Measurements from ENCODE around the gene PCDHGA11.
"Not testable (repeated sequence)": the region's sequence is repeated elsewhere in the genome, so short reads cannot be mapped to it uniquely, and the experiment has no call there.

The PCDHGA11 gene

GRCh38 chr5:141431286-141431685, 10.4 kb downstream of the PCDHGA11 start:
- DNase-seq (ENCODE audit: low spot score): no peak

DNA sequence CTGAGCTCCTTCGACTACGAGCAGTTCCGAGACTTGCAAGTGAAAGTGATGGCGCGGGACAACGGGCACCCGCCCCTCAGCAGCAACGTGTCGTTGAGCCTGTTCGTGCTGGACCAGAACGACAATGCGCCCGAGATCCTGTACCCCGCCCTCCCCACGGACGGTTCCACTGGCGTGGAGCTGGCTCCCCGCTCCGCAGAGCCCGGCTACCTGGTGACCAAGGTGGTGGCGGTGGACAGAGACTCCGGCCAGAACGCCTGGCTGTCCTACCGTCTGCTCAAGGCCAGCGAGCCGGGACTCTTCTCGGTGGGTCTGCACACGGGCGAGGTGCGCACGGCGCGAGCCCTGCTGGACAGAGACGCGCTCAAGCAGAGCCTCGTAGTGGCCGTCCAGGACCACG, 11.5 kb downstream of the PCDHGA11 start:
- not testable (repeated sequence) for DNase-seq (ENCODE audit: low spot score)

DNA sequence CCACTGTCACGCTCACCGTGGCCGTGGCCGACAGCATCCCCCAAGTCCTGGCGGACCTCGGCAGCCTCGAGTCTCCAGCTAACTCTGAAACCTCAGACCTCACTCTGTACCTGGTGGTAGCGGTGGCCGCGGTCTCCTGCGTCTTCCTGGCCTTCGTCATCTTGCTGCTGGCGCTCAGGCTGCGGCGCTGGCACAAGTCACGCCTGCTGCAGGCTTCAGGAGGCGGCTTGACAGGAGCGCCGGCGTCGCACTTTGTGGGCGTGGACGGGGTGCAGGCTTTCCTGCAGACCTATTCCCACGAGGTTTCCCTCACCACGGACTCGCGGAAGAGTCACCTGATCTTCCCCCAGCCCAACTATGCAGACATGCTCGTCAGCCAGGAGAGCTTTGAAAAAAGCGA, 11.9 kb downstream of the PCDHGA11 start:
- not testable (repeated sequence) for DNase-seq (ENCODE audit: low spot score)

DNA sequence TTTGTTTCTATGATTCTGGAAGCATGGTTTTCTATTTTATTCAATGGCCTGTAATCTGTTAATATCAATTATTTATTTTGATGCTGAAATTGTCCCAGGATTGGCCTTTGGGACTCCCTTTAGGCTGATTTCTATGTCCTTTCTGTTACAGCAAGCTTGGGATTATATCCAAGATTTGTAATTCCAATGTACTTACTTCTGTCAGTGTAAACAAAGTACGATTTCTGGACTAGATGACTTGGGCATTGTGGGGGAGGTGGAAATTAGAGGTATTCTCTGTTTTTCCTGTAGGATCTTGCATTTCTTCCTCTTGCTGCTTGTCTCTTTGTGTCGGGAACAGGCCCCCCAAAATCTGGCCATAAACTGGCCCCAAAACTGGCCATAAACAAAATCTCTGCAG, 13.2 kb downstream of the PCDHGA11 start:
- peak; percentile 45 for DNase-seq (ENCODE audit: low spot score)

GRCh38 chr5:141437221-141437620, 16.4 kb downstream of the PCDHGA11 start:
- DNase-seq (ENCODE audit: low spot score): peak; percentile 58

DNA sequence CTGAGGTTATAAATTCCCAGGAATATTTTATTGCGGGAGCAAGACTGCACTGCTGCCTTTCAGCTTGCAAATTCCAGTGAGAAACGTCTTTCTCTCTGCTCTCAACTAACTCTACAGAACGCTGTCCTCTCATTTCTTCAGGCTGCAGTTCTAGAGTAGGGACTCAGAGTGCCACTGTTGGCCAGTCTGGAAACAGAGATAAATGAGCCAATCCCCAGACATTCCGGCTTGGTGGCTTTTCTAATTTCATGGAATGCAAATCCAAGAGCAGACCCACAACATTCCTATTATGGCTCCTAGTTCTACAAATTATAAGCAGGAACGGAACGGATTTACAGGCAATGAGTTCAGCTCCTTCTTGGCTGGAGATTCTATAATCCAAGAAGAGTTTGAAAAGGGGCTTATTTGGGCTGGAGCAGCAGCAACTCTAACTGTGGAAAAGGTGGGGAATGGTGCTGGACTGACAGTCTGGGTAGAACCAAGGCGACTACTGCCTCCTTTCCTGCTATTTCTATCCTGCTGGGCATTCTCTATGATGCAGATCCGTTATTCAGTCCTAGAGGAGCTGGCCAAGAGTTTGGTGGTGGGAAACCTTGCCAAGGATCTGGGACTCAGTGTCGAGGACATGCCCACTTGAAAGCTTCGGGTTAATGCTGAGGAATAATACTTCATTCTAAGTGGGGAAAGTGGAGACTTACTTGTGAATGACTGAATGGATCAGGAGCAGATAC, 18.7 kb downstream of the PCDHGA11 start:
- DNase-seq (ENCODE audit: low spot score): no peak

GRCh38 chr5:141440341-141440740, 19.5 kb downstream of the PCDHGA11 start:
- DNase-seq (ENCODE audit: low spot score): no peak

DNA sequence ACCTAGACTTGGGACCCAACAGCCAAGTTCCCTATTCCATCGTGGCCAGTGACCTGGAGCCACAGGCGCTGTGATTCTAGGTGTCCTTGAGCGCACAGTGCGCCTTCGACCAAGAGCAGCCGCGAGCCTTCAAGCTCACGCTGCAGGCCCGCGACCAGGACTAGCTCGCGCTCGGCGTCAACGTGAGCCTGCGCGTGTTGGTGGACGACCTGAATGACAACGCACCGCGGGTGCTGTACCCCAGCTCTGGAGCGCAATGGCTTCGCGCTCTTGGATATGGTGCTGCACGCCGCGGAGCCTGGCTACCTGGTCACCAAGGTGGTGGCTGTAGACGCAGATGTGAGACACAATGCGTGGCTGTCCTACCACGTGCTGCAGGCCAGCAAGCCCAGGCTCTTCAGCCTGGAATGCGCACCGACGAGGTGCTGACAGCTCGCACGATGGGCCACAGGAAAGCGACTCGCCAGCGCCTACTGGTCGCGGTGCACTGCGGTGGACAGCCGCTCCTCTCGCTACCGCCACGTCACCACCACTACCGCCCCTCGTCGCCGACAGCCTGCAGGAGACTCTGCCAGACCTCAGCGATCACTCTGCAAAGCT, 20.8 kb downstream of the PCDHGA11 start:
- no peak for DNase-seq (ENCODE audit: low spot score)

DNA sequence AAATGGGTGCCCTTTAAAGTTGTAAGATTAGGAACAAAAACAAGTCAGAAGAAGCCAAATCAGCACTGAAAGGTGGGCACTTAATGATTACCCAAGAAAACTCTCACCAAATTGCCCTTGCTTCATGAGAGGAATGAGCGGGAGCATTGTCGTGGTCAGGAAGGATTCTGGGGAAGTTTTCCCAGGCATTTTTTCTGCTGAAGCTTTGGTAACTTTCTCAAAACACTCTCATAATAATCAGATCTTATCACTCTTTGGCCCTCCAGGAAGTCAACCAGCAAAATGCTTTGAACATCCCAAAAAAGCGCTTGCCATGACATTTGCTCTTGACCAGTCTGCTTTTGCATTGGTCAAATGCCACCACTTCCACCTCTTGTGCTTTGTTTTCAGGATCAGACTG, 44.5 kb downstream of the PCDHGA11 start:
- DNase-seq (ENCODE audit: low spot score): no peak

All from AG08396 (cell line).